Caco-2 (cell line): ENCODE results near the gene ZNF619. TPM values are rescaled to one million over a fixed set of nuclear protein-coding genes. Genes with fewer than 3 reads are reported as not detected.

ENCODE experiments used
- BruUV-seq: library from RNA; stranded (reverse); fragments of 400-500 nt; replicated peaks from 2 replicates; lab custom pipeline; 2021; lab: Mats Ljungman, UMichigan
- CTCF ChIA-PET: fragments of 300-600 bp; sonication (Branson Sonifier 250); formaldehyde crosslinking; loops from one replicate; lab custom pipeline; 2022; ENCODE audit warnings: antibody characterized with exemption; lab: Charles Lee
- POLR2A ChIA-PET: fragments of 300-600 bp; sonication (Branson Sonifier 250); formaldehyde crosslinking; loops from one replicate; lab custom pipeline; 2022; ENCODE audit warnings: antibody characterized with exemption; lab: Charles Lee
- DNase-seq, 2 experiments: peaks; one replicate each; pipeline versions ENCODE4 v3.0.0 to v3.0.0-alpha.2; 2020 to 2022
- H3K27me3 ChIP-seq: replicated peaks from 2 replicates; pipeline ENCODE4 v1.6.0; 2011; ENCODE audit warnings: low read length; ENCODE audit not compliant: control insufficient read depth, insufficient read depth
- H3K36me3 ChIP-seq: 2 replicates; pipeline ENCODE4 v1.5.1; 2011; ENCODE audit warnings: low read length; ENCODE audit not compliant: control insufficient read depth, insufficient read depth
- H3K4me1 ChIP-seq: fragments of 250-450 bp; sonication (Bioruptor Pico); 2 replicates; pipeline ENCODE4 v1.5.1; 2020; ENCODE audit warnings: mild to moderate bottlenecking
- H3K4me3 ChIP-seq: 2 replicates; pipeline ENCODE4 v1.5.1; 2011; ENCODE audit warnings: low read depth, mild to moderate bottlenecking, control low read depth, low read length
- H3K9me3 ChIP-seq: fragments of 250-450 bp; sonication (Bioruptor Pico); 2 replicates; pipeline ENCODE4 v1.5.1; 2020; ENCODE audit warnings: mild to moderate bottlenecking, moderate library complexity
- H3K27ac Mint-ChIP-seq: one replicate; pipeline ENCODE4 v1.8.0; 2022; ENCODE audit warnings: mixed read lengths; ENCODE audit not compliant: unreplicated experiment
- H3K27me3 Mint-ChIP-seq: one replicate; pipeline ENCODE4 v1.8.0; 2022; ENCODE audit warnings: mixed read lengths; ENCODE audit not compliant: insufficient read depth, unreplicated experiment
- H3K36me3 Mint-ChIP-seq: one replicate; pipeline ENCODE4 v1.8.0; 2022; ENCODE audit warnings: mild to moderate bottlenecking, mixed read lengths; ENCODE audit not compliant: insufficient read depth, unreplicated experiment
- H3K4me1 Mint-ChIP-seq: one replicate; pipeline ENCODE4 v1.8.0; 2022; ENCODE audit warnings: low read depth, mixed read lengths; ENCODE audit not compliant: unreplicated experiment
- H3K4me3 Mint-ChIP-seq: one replicate; pipeline ENCODE4 v1.8.0; 2022; ENCODE audit warnings: mild to moderate bottlenecking, moderate library complexity, mixed read lengths; ENCODE audit not compliant: unreplicated experiment
- H3K9me3 Mint-ChIP-seq: one replicate; pipeline ENCODE4 v1.8.0; 2022; ENCODE audit warnings: mixed read lengths; ENCODE audit not compliant: unreplicated experiment
- CTCF ChIP-seq, 2 experiments: fragments of 200-600 bp in 1 of 2; IDR thresholded peaks; 1 replicate in 1 of 2; 2 replicates in 1 of 2; pipeline versions ENCODE4 v1.5.1 to v1.8.0; 2011 to 2022; ENCODE audit warnings: antibody characterized with exemption in 1 of 2, control low read depth in 1 of 2, inconsistent platforms in 1 of 2, low read depth in 1 of 2, low read length in 1 of 2, mild to moderate bottlenecking in 1 of 2, moderate library complexity in 1 of 2; ENCODE audit not compliant: insufficient read depth in 1 of 2, severe bottlenecking in 1 of 2, unreplicated experiment in 1 of 2
- intact Hi-C: fragments of 100-400 bp; cut with micrococcal nuclease; formaldehyde crosslinking; loops from one replicate; pipeline ENCODE4 v1.10.0; 2022; ENCODE audit not compliant: unreplicated experiment
- total RNA-seq: library from RNA; stranded (reverse); gene quantifications from 2 replicates; pipeline ENCODE4 v1.2.3, GENCODE V29; 2022

Gene ZNF619
- total RNA-seq, 1 experiment from 2014 or later, result 6.8 TPM

GRCh38 chr3:40445062-40445461 is 31.9 kb upstream of the ZNF619 start:
- no peak for DNase-seq
- Mint-ChIP-seq H3K4me1 (no peaks in the 10 kb centered on the region), H3K36me3 (no peaks in the 10 kb centered on the region), H3K27me3 (no peaks in the 10 kb centered on the region), H3K4me3 (no peak overlapping the region), H3K9me3 (no peaks in the 10 kb centered on the region), H3K27ac (no peak overlapping the region)
- intact Hi-C loops, result no loop called here
- no TSS peak for BruUV-seq
- no peak for TF ChIP-seq CTCF (IDR thresholded peaks at IDR 0.05; ENCODE audit: insufficient read depth in 1 of 2, low read depth in 1 of 2, low read length in 1 of 2, severe bottlenecking in 1 of 2, unreplicated experiment in 1 of 2)
- no peaks in the 10 kb centered on the region for H3K9me3 ChIP-seq
- no peaks in the 10 kb centered on the region for H3K27me3 ChIP-seq
- H3K36me3 ChIP-seq, result no peaks in the 10 kb centered on the region
- H3K4me3 ChIP-seq, result no peak overlapping the region
- ChIA-PET CTCF (no interaction called here), POLR2A (no interaction called here)
- H3K4me1 ChIP-seq, result no peaks in the 10 kb centered on the region

GRCh38 chr3:40445880-40446279 is 31.0 kb upstream of the ZNF619 start:
- Mint-ChIP-seq H3K9me3 (no peaks in the 10 kb centered on the region), H3K4me1 (no peaks in the 10 kb centered on the region), H3K4me3 (no peak overlapping the region), H3K27ac (no peak overlapping the region), H3K27me3 (no peaks in the 10 kb centered on the region), H3K36me3 (no peaks in the 10 kb centered on the region)
- H3K9me3 ChIP-seq, result no peaks in the 10 kb centered on the region
- H3K27me3 ChIP-seq, result no peaks in the 10 kb centered on the region
- TF ChIP-seq CTCF (IDR thresholded peaks at IDR 0.05; ENCODE audit: insufficient read depth in 1 of 2, low read depth in 1 of 2, low read length in 1 of 2, severe bottlenecking in 1 of 2, unreplicated experiment in 1 of 2), result no peak
- no peaks in the 10 kb centered on the region for H3K4me1 ChIP-seq
- DNase-seq, result no peak
- intact Hi-C loops, result no loop called here
- no TSS peak for BruUV-seq
- CTCF ChIA-PET, result no interaction called here
- H3K36me3 ChIP-seq, result no peaks in the 10 kb centered on the region
- POLR2A ChIA-PET, result no interaction called here
- no peak overlapping the region for H3K4me3 ChIP-seq

- Mint-ChIP-seq H3K4me1 (peaks cover 13% of the 10 kb centered on the region), H3K9me3 (no peaks in the 10 kb centered on the region), H3K36me3 (no peaks in the 10 kb centered on the region), H3K27ac (no peak overlapping the region), H3K4me3 (no peak overlapping the region), H3K27me3 (no peaks in the 10 kb centered on the region)
- Histone ChIP-seq H3K4me1 (no peaks in the 10 kb centered on the region), H3K27me3 (no peaks in the 10 kb centered on the region), H3K36me3 (no peaks in the 10 kb centered on the region; the same call in 1 of the 2 replicates), H3K4me3 (no peak overlapping the region), H3K9me3 (no peaks in the 10 kb centered on the region)
- ChIA-PET CTCF (no interaction called here), POLR2A (no interaction called here)
- BruUV-seq, result no TSS peak
- DNase-seq, result no peak
- intact Hi-C loops, result no loop called here
- TF ChIP-seq CTCF (IDR thresholded peaks at IDR 0.05; ENCODE audit: insufficient read depth in 1 of 2, low read depth in 1 of 2, low read length in 1 of 2, severe bottlenecking in 1 of 2, unreplicated experiment in 1 of 2), result no peak
These were observed 26.5 kb upstream of the ZNF619 start for GRCh38 chr3:40450438-40450837.
